GM23248 (cell line): ENCODE measurements around the gene FAM174A.

Experiments
- EZH2 ChIP-seq: fragments of 200-600 bp; sonication (generic); IDR thresholded peaks from 2 replicates; pipeline ENCODE4 v1.6.1; 2018; ENCODE audit warnings: antibody characterized with exemption, mild to moderate bottlenecking; ENCODE audit not compliant: insufficient read depth, poor library complexity, severe bottlenecking
- EZH2phosphoT487 ChIP-seq: fragments of 200-600 bp; sonication (generic); IDR thresholded peaks from 2 replicates; pipeline ENCODE4 v1.6.1; 2018; ENCODE audit warnings: antibody characterized with exemption, moderate library complexity, mild to moderate bottlenecking, low read depth; ENCODE audit not compliant: insufficient read depth

DNA sequence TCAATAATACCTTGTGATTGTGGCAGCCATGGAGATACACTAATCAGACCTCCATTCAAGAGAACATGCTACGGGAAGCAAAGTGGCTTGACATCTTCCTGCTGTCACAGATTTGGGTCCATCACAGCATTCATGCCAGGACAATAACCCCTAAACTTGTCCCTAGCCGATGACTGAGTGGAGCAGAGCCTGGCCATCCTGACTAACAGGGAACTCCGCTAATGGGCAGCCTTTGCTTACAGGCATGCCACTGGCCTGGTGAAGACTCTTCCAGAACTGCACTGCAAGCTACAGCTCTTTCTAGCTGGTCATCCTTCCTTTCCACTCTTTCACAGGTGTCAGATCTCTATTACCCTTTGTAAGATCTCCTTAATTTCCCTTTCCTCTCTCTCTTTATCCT is 16.0 kb downstream of the FAM174A start:
- TF ChIP-seq EZH2: no peak
- no peak for TF ChIP-seq EZH2phosphoT487
